ENCODE data around the gene DNMT1.

DNA sequence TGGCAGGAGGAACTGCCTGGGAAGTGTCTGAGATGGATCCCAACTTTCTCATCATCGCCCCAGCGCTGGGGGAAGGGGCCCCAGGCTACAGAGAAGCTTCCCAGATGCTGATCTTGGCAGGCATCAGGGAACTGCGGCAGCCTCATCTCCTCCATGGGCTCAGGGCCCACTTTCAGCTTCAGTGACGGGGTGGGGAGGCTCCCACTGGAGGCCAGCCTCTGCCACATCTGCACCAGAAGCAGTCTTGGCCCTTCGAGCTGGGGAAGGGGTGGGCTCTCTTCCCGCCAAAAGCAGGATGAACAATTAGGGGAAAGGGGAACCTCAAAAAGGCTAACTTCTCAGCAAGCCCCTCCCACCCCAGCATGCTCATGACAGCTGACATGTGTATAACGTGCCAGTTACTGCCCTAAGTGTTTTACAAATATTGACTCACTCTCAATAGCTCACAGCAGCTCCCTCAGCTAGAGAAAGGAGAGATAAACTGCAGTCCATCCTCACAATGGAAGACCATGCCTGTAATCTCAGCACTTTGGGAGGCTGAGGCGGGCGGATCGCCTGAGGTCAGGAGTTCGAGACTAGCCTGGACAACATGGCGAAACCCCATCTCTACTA is 43.5 kb upstream of the DNMT1 start:
- TF ChIP-seq, protein P1, sequence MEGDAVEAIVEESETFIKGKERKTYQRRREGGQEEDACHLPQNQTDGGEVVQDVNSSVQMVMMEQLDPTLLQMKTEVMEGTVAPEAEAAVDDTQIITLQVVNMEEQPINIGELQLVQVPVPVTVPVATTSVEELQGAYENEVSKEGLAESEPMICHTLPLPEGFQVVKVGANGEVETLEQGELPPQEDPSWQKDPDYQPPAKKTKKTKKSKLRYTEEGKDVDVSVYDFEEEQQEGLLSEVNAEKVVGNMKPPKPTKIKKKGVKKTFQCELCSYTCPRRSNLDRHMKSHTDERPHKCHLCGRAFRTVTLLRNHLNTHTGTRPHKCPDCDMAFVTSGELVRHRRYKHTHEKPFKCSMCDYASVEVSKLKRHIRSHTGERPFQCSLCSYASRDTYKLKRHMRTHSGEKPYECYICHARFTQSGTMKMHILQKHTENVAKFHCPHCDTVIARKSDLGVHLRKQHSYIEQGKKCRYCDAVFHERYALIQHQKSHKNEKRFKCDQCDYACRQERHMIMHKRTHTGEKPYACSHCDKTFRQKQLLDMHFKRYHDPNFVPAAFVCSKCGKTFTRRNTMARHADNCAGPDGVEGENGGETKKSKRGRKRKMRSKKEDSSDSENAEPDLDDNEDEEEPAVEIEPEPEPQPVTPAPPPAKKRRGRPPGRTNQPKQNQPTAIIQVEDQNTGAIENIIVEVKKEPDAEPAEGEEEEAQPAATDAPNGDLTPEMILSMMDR (IDR thresholded peaks at IDR 0.05), result no peak
- TF ChIP-seq POLR2A (IDR thresholded peaks at IDR 0.05) (no peak), POLR2AphosphoS5 (IDR thresholded peaks at IDR 0.05) (peak; percentile 72 to 77)

Measured in upper lobe of left lung (tissue), 4 donors.